ENCODE measurements around the gene BLOC1S3. TPM values are rescaled to one million over a fixed set of nuclear protein-coding genes. Genes with fewer than 3 reads are reported as not detected.

BLOC1S3 gene
- total and polyA plus RNA-seq, 2 of the 13 experiments (the other 11 are each of a cell fraction or from before 2014, with no cell fraction given) = 4.3 to 4.8 TPM

DNA sequence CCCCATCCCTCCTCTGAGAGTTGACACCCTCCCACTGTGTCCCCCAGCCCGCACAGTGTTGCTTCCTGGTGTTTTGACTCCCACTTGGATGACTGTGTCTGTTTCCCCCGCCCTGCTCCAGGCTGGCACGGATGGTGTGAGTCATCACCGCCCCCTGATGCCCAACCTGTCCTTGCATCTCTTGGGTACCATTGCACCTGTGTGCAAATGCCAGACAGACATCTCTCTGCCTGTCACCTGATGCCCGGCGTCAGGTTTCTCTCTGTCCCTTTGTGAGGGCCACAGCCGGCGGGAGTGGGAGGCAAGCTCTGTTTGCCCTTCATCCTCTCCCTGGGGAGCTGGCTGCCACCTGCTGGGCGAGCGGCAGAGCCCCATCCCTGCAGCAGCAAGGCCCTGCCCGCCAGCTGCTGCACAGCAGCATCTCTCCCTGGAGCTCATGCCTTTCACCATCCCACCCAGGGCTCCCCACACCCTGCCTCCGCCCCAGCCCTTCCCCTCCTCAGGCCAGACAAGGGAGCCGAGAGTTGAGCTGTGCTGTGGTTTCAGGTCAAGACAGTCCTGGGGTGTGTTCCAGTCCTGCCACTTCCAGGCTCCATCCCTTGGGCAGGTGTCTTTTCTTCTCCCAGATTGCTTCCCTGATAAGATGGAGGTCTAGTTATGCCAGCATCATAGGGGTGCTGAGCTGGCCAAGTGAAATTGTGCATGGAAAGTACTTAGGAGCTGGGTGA lies 47.5 kb upstream of the BLOC1S3 start (continued):
- TF ChIP-seq, protein P1, sequence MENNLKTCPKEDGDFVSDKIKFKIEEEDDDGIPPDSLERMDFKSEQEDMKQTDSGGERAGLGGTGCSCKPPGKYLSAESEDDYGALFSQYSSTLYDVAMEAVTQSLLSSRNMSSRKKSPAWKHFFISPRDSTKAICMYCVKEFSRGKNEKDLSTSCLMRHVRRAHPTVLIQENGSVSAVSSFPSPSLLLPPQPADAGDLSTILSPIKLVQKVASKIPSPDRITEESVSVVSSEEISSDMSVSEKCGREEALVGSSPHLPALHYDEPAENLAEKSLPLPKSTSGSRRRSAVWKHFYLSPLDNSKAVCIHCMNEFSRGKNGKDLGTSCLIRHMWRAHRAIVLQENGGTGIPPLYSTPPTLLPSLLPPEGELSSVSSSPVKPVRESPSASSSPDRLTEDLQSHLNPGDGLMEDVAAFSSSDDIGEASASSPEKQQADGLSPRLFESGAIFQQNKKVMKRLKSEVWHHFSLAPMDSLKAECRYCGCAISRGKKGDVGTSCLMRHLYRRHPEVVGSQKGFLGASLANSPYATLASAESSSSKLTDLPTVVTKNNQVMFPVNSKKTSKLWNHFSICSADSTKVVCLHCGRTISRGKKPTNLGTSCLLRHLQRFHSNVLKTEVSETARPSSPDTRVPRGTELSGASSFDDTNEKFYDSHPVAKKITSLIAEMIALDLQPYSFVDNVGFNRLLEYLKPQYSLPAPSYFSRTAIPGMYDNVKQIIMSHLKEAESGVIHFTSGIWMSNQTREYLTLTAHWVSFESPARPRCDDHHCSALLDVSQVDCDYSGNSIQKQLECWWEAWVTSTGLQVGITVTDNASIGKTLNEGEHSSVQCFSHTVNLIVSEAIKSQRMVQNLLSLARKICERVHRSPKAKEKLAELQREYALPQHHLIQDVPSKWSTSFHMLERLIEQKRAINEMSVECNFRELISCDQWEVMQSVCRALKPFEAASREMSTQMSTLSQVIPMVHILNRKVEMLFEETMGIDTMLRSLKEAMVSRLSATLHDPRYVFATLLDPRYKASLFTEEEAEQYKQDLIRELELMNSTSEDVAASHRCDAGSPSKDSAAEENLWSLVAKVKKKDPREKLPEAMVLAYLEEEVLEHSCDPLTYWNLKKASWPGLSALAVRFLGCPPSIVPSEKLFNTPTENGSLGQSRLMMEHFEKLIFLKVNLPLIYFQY (CRISPR knock-in tag; IDR thresholded peaks at IDR 0.05; ENCODE audit: borderline replicate concordance) = no peak
- no peak for TF ChIP-seq CCDC6 (CRISPR knock-in tag; IDR thresholded peaks at IDR 0.05)
- TF ChIP-seq ZSCAN20 (CRISPR knock-in tag; IDR thresholded peaks at IDR 0.05; ENCODE audit: borderline replicate concordance) = no peak
- TF ChIP-seq ZFX (CRISPR knock-in tag; IDR thresholded peaks at IDR 0.05; ENCODE audit: low read depth) = peak; percentile 58; the same call in 1 of the 2 replicates
- TF ChIP-seq SALL1 (CRISPR knock-in tag; IDR thresholded peaks at IDR 0.05) = peak; percentile 12; the same call in 1 of the 2 replicates
- TF ChIP-seq, protein P2, sequence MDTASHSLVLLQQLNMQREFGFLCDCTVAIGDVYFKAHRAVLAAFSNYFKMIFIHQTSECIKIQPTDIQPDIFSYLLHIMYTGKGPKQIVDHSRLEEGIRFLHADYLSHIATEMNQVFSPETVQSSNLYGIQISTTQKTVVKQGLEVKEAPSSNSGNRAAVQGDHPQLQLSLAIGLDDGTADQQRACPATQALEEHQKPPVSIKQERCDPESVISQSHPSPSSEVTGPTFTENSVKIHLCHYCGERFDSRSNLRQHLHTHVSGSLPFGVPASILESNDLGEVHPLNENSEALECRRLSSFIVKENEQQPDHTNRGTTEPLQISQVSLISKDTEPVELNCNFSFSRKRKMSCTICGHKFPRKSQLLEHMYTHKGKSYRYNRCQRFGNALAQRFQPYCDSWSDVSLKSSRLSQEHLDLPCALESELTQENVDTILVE (CRISPR knock-in tag; IDR thresholded peaks at IDR 0.05) = no peak
- TF ChIP-seq IRF2 (CRISPR knock-in tag; IDR thresholded peaks at IDR 0.05) = no peak
- TF ChIP-seq ZNF607 (CRISPR knock-in tag; IDR thresholded peaks at IDR 0.05; ENCODE audit: borderline replicate concordance) = no peak
- no peak for TF ChIP-seq CEBPB (IDR thresholded peaks at IDR 0.05; ENCODE audit: borderline replicate concordance, low read depth, low read length)
- no peak for TF ChIP-seq HOXA3 (CRISPR knock-in tag; IDR thresholded peaks at IDR 0.05)
- no peak for TF ChIP-seq MTA3 (CRISPR knock-in tag; IDR thresholded peaks at IDR 0.05)
- TF ChIP-seq FLYWCH1 (CRISPR knock-in tag; IDR thresholded peaks at IDR 0.05) = no peak
- TF ChIP-seq, protein P3, sequence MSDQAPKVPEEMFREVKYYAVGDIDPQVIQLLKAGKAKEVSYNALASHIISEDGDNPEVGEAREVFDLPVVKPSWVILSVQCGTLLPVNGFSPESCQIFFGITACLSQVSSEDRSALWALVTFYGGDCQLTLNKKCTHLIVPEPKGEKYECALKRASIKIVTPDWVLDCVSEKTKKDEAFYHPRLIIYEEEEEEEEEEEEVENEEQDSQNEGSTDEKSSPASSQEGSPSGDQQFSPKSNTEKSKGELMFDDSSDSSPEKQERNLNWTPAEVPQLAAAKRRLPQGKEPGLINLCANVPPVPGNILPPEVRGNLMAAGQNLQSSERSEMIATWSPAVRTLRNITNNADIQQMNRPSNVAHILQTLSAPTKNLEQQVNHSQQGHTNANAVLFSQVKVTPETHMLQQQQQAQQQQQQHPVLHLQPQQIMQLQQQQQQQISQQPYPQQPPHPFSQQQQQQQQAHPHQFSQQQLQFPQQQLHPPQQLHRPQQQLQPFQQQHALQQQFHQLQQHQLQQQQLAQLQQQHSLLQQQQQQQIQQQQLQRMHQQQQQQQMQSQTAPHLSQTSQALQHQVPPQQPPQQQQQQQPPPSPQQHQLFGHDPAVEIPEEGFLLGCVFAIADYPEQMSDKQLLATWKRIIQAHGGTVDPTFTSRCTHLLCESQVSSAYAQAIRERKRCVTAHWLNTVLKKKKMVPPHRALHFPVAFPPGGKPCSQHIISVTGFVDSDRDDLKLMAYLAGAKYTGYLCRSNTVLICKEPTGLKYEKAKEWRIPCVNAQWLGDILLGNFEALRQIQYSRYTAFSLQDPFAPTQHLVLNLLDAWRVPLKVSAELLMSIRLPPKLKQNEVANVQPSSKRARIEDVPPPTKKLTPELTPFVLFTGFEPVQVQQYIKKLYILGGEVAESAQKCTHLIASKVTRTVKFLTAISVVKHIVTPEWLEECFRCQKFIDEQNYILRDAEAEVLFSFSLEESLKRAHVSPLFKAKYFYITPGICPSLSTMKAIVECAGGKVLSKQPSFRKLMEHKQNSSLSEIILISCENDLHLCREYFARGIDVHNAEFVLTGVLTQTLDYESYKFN (CRISPR knock-in tag; conservative IDR thresholded peaks at IDR 0.05) = no peak
- peak; percentile 75; the same call in 1 of the 2 replicates for TF ChIP-seq PCBP1 (IDR thresholded peaks at IDR 0.05; ENCODE audit: borderline replicate concordance, low read depth, low read length)
- TF ChIP-seq, protein P4, sequence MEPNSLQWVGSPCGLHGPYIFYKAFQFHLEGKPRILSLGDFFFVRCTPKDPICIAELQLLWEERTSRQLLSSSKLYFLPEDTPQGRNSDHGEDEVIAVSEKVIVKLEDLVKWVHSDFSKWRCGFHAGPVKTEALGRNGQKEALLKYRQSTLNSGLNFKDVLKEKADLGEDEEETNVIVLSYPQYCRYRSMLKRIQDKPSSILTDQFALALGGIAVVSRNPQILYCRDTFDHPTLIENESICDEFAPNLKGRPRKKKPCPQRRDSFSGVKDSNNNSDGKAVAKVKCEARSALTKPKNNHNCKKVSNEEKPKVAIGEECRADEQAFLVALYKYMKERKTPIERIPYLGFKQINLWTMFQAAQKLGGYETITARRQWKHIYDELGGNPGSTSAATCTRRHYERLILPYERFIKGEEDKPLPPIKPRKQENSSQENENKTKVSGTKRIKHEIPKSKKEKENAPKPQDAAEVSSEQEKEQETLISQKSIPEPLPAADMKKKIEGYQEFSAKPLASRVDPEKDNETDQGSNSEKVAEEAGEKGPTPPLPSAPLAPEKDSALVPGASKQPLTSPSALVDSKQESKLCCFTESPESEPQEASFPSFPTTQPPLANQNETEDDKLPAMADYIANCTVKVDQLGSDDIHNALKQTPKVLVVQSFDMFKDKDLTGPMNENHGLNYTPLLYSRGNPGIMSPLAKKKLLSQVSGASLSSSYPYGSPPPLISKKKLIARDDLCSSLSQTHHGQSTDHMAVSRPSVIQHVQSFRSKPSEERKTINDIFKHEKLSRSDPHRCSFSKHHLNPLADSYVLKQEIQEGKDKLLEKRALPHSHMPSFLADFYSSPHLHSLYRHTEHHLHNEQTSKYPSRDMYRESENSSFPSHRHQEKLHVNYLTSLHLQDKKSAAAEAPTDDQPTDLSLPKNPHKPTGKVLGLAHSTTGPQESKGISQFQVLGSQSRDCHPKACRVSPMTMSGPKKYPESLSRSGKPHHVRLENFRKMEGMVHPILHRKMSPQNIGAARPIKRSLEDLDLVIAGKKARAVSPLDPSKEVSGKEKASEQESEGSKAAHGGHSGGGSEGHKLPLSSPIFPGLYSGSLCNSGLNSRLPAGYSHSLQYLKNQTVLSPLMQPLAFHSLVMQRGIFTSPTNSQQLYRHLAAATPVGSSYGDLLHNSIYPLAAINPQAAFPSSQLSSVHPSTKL (CRISPR knock-in tag; IDR thresholded peaks at IDR 0.05) = no peak
- no peak for TF ChIP-seq ARNT2 (CRISPR knock-in tag; IDR thresholded peaks at IDR 0.05; ENCODE audit: low read depth)

Measured in HepG2 (cell line).